WTC11 (cell line): ENCODE data around the gene HES2. TPM values are rescaled to one million over a fixed set of nuclear protein-coding genes. Genes with fewer than 3 reads are reported as not detected.

ENCODE experiments used
- ATAC-seq: fragments of 200-7000 bp; cut with Tn5 transposase; 2 replicates; pipeline ENCODE4 v1.10.0; 2021; ENCODE audit warnings: mild to moderate bottlenecking, moderate library complexity
- CTCF ChIA-PET: fragments of 300-600 bp; sonication (Branson Sonifier 250); formaldehyde crosslinking; loops from one replicate; lab custom pipeline; 2021; ENCODE audit warnings: antibody characterized with exemption; lab: Charles Lee
- POLR2A ChIA-PET: fragments of 350-600 bp; sonication (Branson Sonifier 250); formaldehyde crosslinking; loops from one replicate; lab custom pipeline; 2021; ENCODE audit warnings: antibody characterized with exemption; lab: Charles Lee
- DNase-seq: peaks from one replicate; pipeline ENCODE4 v3.0.0; 2021; ENCODE audit warnings: low spot score
- H3K27ac Mint-ChIP-seq: 2 replicates; pipeline ENCODE4 v1.8.0; 2021; ENCODE audit warnings: mixed read lengths
- H3K27me3 Mint-ChIP-seq: 2 replicates; pipeline ENCODE4 v1.8.0; 2021; ENCODE audit warnings: low read depth, mild to moderate bottlenecking, moderate library complexity, mixed read lengths
- H3K36me3 Mint-ChIP-seq: 2 replicates; pipeline ENCODE4 v1.8.0; 2021; ENCODE audit warnings: mixed read lengths
- H3K4me1 Mint-ChIP-seq: 2 replicates; pipeline ENCODE4 v1.8.0; 2022; ENCODE audit warnings: mixed read lengths
- H3K4me3 Mint-ChIP-seq: 2 replicates; pipeline ENCODE4 v1.8.0; 2021; ENCODE audit warnings: mild to moderate bottlenecking, moderate library complexity, mixed read lengths
- H3K9me3 Mint-ChIP-seq: 2 replicates; pipeline ENCODE4 v1.8.0; 2021; ENCODE audit warnings: mixed read lengths
- AFF4 ChIP-seq: sonication (generic); formaldehyde crosslinking; IDR thresholded peaks from 2 replicates; pipeline ENCODE4 v1.8.1; 2023; ENCODE audit warnings: mild to moderate bottlenecking, missing genetic modification reagents, borderline replicate concordance
- ATF1 ChIP-seq: sonication (generic); formaldehyde crosslinking; IDR thresholded peaks from 2 replicates; pipeline ENCODE4 v1.8.1; 2023; ENCODE audit warnings: mild to moderate bottlenecking, moderate library complexity, missing genetic modification reagents
- ATF2 ChIP-seq: sonication (generic); formaldehyde crosslinking; IDR thresholded peaks from 2 replicates; pipeline ENCODE4 v1.8.1; 2022; ENCODE audit warnings: low read depth, missing genetic modification reagents, borderline replicate concordance
- CREM ChIP-seq: sonication (generic); formaldehyde crosslinking; IDR thresholded peaks from 2 replicates; pipeline ENCODE4 v1.8.1; 2022; ENCODE audit warnings: mild to moderate bottlenecking, missing genetic modification reagents, moderate library complexity
- ELF4 ChIP-seq: sonication (generic); formaldehyde crosslinking; IDR thresholded peaks from 2 replicates; pipeline ENCODE4 v1.8.1; 2022; ENCODE audit warnings: low read depth, mild to moderate bottlenecking, moderate library complexity, missing genetic modification reagents
- JAZF1 ChIP-seq: fragments of 250-450 bp; sonication (Bioruptor Pico); IDR thresholded peaks from 2 replicates; pipeline ENCODE4 v1.9.0; 2021; ENCODE audit warnings: moderate library complexity, mild to moderate bottlenecking, inconsistent platforms
- MAX ChIP-seq: sonication (generic); formaldehyde crosslinking; IDR thresholded peaks from 2 replicates; pipeline ENCODE4 v1.8.0; 2022; ENCODE audit warnings: mild to moderate bottlenecking, missing genetic modification reagents
- NFYB ChIP-seq: sonication (generic); formaldehyde crosslinking; conservative IDR thresholded peaks from 2 replicates; pipeline ENCODE4 v1.8.0; 2022; ENCODE audit warnings: low read depth, missing genetic modification reagents
- NR2C2 ChIP-seq: sonication (generic); formaldehyde crosslinking; IDR thresholded peaks from 2 replicates; pipeline ENCODE4 v1.8.0; 2022; ENCODE audit warnings: mild to moderate bottlenecking, missing genetic modification reagents
- SP1 ChIP-seq: sonication (generic); formaldehyde crosslinking; conservative IDR thresholded peaks from 2 replicates; pipeline ENCODE4 v1.8.1; 2022; ENCODE audit warnings: missing genetic modification reagents
- ZNF263 ChIP-seq: sonication (generic); formaldehyde crosslinking; IDR thresholded peaks from 2 replicates; pipeline ENCODE4 v1.8.1; 2022; ENCODE audit warnings: low read depth, mild to moderate bottlenecking, moderate library complexity, missing genetic modification reagents
- ZNF423 ChIP-seq: fragments of 250-450 bp; sonication (Bioruptor Pico); IDR thresholded peaks from 2 replicates; pipeline ENCODE4 v2.1.2; 2022; ENCODE audit warnings: mild to moderate bottlenecking, moderate library complexity
- ZNF532 ChIP-seq: fragments of 250-450 bp; sonication (Bioruptor Pico); IDR thresholded peaks from 2 replicates; pipeline ENCODE4 v1.9.0; 2021; ENCODE audit warnings: mild to moderate bottlenecking, borderline replicate concordance
- total RNA-seq: library from RNA; stranded (reverse); gene quantifications from 3 replicates; pipeline ENCODE4 v1.2.3, GENCODE V29; 2021
- TF ChIP-seq, protein P1 (sequence below): sonication (generic); formaldehyde crosslinking; IDR thresholded peaks from 2 replicates; pipeline ENCODE4 v1.8.1; 2022; ENCODE audit warnings: missing genetic modification reagents, borderline replicate concordance
- TF ChIP-seq, protein P2 (sequence below): sonication (generic); formaldehyde crosslinking; IDR thresholded peaks from 2 replicates; pipeline ENCODE4 v1.8.0; 2022; ENCODE audit warnings: mild to moderate bottlenecking, missing genetic modification reagents
- TF ChIP-seq, protein P3 (sequence below): fragments of 200-600 bp; IDR thresholded peaks from 2 replicates; pipeline ENCODE4 v1.8.0; 2022; ENCODE audit warnings: antibody characterized with exemption

HES2 gene
- total RNA-seq, 1 experiment from 2014 or later: 2.7 TPM

GRCh38 chr1:6416295-6416656, 3.4 kb downstream of the HES2 start (continued):
- TF ChIP-seq, protein P1, sequence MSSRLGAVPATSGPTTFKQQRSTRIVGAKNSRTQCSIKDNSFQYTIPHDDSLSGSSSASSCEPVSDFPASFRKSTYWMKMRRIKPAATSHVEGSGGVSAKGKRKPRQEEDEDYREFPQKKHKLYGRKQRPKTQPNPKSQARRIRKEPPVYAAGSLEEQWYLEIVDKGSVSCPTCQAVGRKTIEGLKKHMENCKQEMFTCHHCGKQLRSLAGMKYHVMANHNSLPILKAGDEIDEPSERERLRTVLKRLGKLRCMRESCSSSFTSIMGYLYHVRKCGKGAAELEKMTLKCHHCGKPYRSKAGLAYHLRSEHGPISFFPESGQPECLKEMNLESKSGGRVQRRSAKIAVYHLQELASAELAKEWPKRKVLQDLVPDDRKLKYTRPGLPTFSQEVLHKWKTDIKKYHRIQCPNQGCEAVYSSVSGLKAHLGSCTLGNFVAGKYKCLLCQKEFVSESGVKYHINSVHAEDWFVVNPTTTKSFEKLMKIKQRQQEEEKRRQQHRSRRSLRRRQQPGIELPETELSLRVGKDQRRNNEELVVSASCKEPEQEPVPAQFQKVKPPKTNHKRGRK (CRISPR knock-in tag): no peak
- TF ChIP-seq ATF2: no peak

DNA sequence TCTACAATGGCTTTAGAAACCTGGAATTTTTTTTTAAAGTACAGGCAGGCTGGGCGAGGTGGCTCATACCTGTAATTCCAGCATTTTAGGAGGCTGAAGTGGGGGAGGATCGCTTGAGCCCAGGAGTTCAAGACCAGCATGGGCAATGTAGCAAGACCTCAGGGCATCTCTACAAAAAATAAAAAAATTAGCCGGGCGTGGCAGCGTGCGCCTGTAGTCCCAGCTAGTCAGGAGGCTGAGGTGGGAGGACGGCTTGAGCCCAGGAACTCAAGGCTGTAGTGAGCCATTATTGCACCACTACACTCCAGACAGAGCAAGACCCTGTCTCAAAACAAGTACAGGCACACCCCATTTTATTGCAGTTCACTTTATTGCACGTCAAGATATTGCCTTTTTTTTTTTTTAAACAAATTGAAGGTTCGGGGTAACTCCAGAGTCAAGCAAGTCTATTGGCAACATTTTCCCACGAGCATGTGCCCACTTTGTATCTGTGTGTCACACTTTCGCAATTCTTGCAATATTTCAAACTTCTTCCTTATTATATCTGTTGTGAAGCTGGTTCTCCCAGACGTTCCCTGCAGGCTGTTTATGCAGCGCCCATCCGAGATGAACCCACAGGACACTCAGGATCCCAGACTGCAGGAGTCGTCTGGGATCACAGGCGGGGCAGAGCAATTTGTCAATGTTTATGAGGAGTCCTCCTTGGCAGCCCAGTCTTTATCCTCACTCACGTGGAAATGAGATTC, 4.7 kb downstream of the HES2 start:
- TF ChIP-seq AFF4 (CRISPR knock-in tag) (no peak), SP1 (CRISPR knock-in tag) (no peak), ATF1 (no peak), ZNF263 (CRISPR knock-in tag) (no peak), NFYB (CRISPR knock-in tag) (no peak)
- H3K4me1 Mint-ChIP-seq: peaks cover 20% of the 10 kb centered on the region
- DNase-seq (no peak), ATAC-seq (no peak)
- peaks cover 81% of the 10 kb centered on the region for H3K27me3 Mint-ChIP-seq
- no peak overlapping the region for H3K4me3 Mint-ChIP-seq
- ChIA-PET POLR2A (no interaction called here), CTCF (interaction anchor here (0.7 to 4.0 kb wide), 51 partner anchors 8 to 373 kb away, joined by 3 to 37 read pairs (median 5); partner anchors contain the start of genes ACOT7, DNAJC11, RNF207 and TNFRSF25)
- H3K27ac Mint-ChIP-seq: peak overlapping the region; percentile 94
- H3K36me3 Mint-ChIP-seq: no peaks in the 10 kb centered on the region
- no peaks in the 10 kb centered on the region for H3K9me3 Mint-ChIP-seq

DNA sequence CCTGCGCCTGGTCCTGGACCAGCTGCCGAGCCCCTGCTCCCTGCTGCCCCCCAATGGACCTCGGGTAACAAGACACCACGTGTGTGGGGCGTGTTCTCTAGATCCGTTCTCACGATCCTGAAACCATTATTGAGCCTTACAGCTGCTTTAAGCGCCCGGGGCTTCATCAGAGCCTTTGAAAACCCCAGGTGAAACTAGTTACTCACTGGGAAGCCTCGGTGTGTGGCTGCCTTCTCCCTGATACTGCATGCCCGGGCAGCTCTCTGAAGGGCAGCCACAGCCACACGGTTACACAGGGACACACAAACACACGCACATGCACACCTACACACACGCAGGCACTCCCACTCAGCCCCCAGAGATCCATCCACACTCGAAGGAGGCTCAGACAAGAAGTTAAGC, 5.3 kb downstream of the HES2 start:
- H3K27ac Mint-ChIP-seq: peak overlapping the region; percentile 95
- H3K4me3 Mint-ChIP-seq: peak overlapping the region; percentile 47
- ATAC-seq (peak; percentile 89), DNase-seq (peak; percentile 86)
- H3K36me3 Mint-ChIP-seq: no peaks in the 10 kb centered on the region
- peaks cover 78% of the 10 kb centered on the region for H3K27me3 Mint-ChIP-seq
- POLR2A ChIA-PET: no interaction called here
- CTCF ChIA-PET: interaction anchor here (0.6 to 4.0 kb wide), 51 partner anchors 9 to 406 kb away, joined by 3 to 37 read pairs (median 4); partner anchors contain the start of genes ACOT7, DNAJC11, PLEKHG5 and RNF207
- peaks cover 20% of the 10 kb centered on the region for H3K4me1 Mint-ChIP-seq
- H3K9me3 Mint-ChIP-seq: no peaks in the 10 kb centered on the region
- TF ChIP-seq CREM (CRISPR knock-in tag) (no peak), NR2C2 (no peak), JAZF1 (CRISPR knock-in tag) (no peak), MAX (peak; percentile 76; the same call in 1 of the 2 replicates), ZNF423 (CRISPR knock-in tag) (no peak), ZNF532 (no peak), ELF4 (no peak)
- TF ChIP-seq, protein P2, sequence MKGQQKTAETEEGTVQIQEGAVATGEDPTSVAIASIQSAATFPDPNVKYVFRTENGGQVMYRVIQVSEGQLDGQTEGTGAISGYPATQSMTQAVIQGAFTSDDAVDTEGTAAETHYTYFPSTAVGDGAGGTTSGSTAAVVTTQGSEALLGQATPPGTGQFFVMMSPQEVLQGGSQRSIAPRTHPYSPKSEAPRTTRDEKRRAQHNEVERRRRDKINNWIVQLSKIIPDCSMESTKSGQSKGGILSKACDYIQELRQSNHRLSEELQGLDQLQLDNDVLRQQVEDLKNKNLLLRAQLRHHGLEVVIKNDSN (CRISPR knock-in tag): peak; percentile 39; the same call in 1 of the 2 replicates
- TF ChIP-seq, protein P3, sequence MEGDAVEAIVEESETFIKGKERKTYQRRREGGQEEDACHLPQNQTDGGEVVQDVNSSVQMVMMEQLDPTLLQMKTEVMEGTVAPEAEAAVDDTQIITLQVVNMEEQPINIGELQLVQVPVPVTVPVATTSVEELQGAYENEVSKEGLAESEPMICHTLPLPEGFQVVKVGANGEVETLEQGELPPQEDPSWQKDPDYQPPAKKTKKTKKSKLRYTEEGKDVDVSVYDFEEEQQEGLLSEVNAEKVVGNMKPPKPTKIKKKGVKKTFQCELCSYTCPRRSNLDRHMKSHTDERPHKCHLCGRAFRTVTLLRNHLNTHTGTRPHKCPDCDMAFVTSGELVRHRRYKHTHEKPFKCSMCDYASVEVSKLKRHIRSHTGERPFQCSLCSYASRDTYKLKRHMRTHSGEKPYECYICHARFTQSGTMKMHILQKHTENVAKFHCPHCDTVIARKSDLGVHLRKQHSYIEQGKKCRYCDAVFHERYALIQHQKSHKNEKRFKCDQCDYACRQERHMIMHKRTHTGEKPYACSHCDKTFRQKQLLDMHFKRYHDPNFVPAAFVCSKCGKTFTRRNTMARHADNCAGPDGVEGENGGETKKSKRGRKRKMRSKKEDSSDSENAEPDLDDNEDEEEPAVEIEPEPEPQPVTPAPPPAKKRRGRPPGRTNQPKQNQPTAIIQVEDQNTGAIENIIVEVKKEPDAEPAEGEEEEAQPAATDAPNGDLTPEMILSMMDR: peak; percentile 62; the same call in 1 of the 2 replicates
